H1 (cell line): ENCODE results near the gene RAB2B. TPM values are rescaled to one million over a fixed set of nuclear protein-coding genes. Genes with fewer than 3 reads are reported as not detected.

Experiments used
- CTCF ChIA-PET: fragments of 300-600 bp; sonication (Branson Sonifier 250); formaldehyde crosslinking; loops from one replicate; lab custom pipeline; 2021; ENCODE audit not compliant: partially characterized antibody; lab: Charles Lee
- POLR2A ChIA-PET: fragments of 300-600 bp; sonication (Branson Sonifier 250); formaldehyde crosslinking; loops from one replicate; lab custom pipeline; 2021; ENCODE audit warnings: inconsistent platforms; ENCODE audit not compliant: partially characterized antibody; lab: Charles Lee
- DNase-seq, 2 experiments: peaks; one replicate each; pipeline versions ENCODE4 v3.0.0 to v3.0.0-alpha.2; 2010 to 2022; ENCODE audit warnings: low spot score in 2 of 2, low read depth in 1 of 2, mixed read lengths in 1 of 2
- FAIRE-seq: peaks from 2 replicates; lab custom pipeline; 2011; peaks lifted over from hg19 to GRCh38; lab: Jason Lieb, UNC
- H2AFZ ChIP-seq: 2 replicates; pipeline ENCODE4 v1.8.1; 2012; ENCODE audit warnings: low read length, inconsistent platforms
- H2AK5ac ChIP-seq: 2 replicates; pipeline ENCODE4 v1.6.1; 2013; ENCODE audit warnings: low read depth, low read length
- H2BK120ac ChIP-seq: replicated peaks from 2 replicates; pipeline ENCODE3; 2013; ENCODE audit warnings: low read depth, low read length, inconsistent platforms
- H2BK12ac ChIP-seq: 2 replicates; pipeline ENCODE4 v1.6.1; 2013; ENCODE audit warnings: low read depth, low read length
- H2BK15ac ChIP-seq: 2 replicates; pipeline ENCODE4 v1.6.1; 2013; ENCODE audit warnings: low read length
- H2BK20ac ChIP-seq: 2 replicates; pipeline ENCODE4 v1.6.1; 2013; ENCODE audit warnings: low read length
- H2BK5ac ChIP-seq: 2 replicates; pipeline ENCODE4 v1.6.1; 2013; ENCODE audit warnings: low read depth, low read length
- H3K14ac ChIP-seq: 2 replicates; pipeline ENCODE4 v1.6.1; 2013; ENCODE audit warnings: inconsistent platforms; ENCODE audit not compliant: insufficient read length
- H3K18ac ChIP-seq: 2 replicates; pipeline ENCODE4 v1.6.1; 2013; ENCODE audit warnings: low read length; ENCODE audit errors: extremely low read depth
- H3K23ac ChIP-seq: 2 replicates; pipeline ENCODE4 v1.6.1; 2013; ENCODE audit warnings: inconsistent platforms; ENCODE audit not compliant: insufficient read length
- H3K23me2 ChIP-seq: 2 replicates; pipeline ENCODE4 v1.6.1; 2013; ENCODE audit warnings: low read depth, low read length
- H3K27ac ChIP-seq: 2 replicates; pipeline ENCODE4 v1.6.1; 2011; ENCODE audit warnings: low read depth, low read length, inconsistent platforms
- H3K27me3 ChIP-seq, 4 experiments: replicated peaks in 1 of 4; 1 replicate in 1 of 4; 2 replicates in 3 of 4; pipeline versions ENCODE4 v1.6.1 to v1.8.1; 2011 to 2013; ENCODE audit warnings: low read length in 3 of 4, mild to moderate bottlenecking in 3 of 4, inconsistent platforms in 2 of 4, mixed read lengths in 2 of 4, moderate library complexity in 1 of 4; ENCODE audit not compliant: control insufficient read depth in 3 of 4, insufficient read depth in 3 of 4; ENCODE audit errors: extremely low read depth in 1 of 4
- H3K36me3 ChIP-seq, 4 experiments: 2 replicates each; pipeline versions ENCODE4 v1.6.1 to v1.8.1; 2011 to 2013; ENCODE audit warnings: mild to moderate bottlenecking in 4 of 4, low read length in 3 of 4, moderate library complexity in 2 of 4, control low read depth in 1 of 4, inconsistent platforms in 1 of 4; ENCODE audit not compliant: insufficient read depth in 4 of 4, control insufficient read depth in 2 of 4
- H3K4ac ChIP-seq: replicated peaks from 2 replicates; pipeline ENCODE3; 2013; ENCODE audit warnings: low read length, low read depth, mixed read lengths, inconsistent platforms; ENCODE audit not compliant: insufficient read length
- H3K4me1 ChIP-seq, 4 experiments: replicated peaks in 1 of 4; 1 replicate in 1 of 4; 2 replicates in 3 of 4; pipeline versions ENCODE4 v1.6.1 to v1.8.1; 2011 to 2013; ENCODE audit warnings: low read length in 3 of 4, inconsistent platforms in 2 of 4, mixed read lengths in 1 of 4; ENCODE audit not compliant: insufficient read depth in 4 of 4, control insufficient read depth in 3 of 4
- H3K4me2 ChIP-seq, 2 experiments: 2 replicates each; pipeline versions ENCODE4 v1.6.1 to v1.8.1; 2011 to 2013; ENCODE audit warnings: low read depth in 2 of 2, low read length in 2 of 2, control low read depth in 1 of 2, inconsistent platforms in 1 of 2, mild to moderate bottlenecking in 1 of 2; ENCODE audit not compliant: insufficient read depth in 1 of 2
- H3K4me3 ChIP-seq, 4 experiments: fragments of 200-600, 300-600 bp in 1 of 4; sonication (generic), shearing (Covaris generic), sonication (Bioruptor Twin) in 1 of 4; 2 replicates each; pipeline versions ENCODE4 v1.5.1 to v1.8.1; 2011 to 2016; ENCODE audit warnings: low read length in 4 of 4, low read depth in 3 of 4, control low read depth in 2 of 4, inconsistent platforms in 2 of 4, mild to moderate bottlenecking in 2 of 4, mixed read lengths in 1 of 4, moderate library complexity in 1 of 4; ENCODE audit not compliant: insufficient read depth in 2 of 4; ENCODE audit errors: extremely low read depth in 1 of 4
- H3K56ac ChIP-seq: replicated peaks from 2 replicates; pipeline ENCODE3; 2013; ENCODE audit warnings: low read depth, mild to moderate bottlenecking, mixed read lengths, low read length, inconsistent platforms; ENCODE audit not compliant: insufficient read length
- H3K79me1 ChIP-seq: 2 replicates; pipeline ENCODE4 v1.6.1; 2013; ENCODE audit warnings: low read depth, low read length, control low read depth
- H3K79me2 ChIP-seq, 2 experiments: 2 replicates each; pipeline versions ENCODE4 v1.6.1 to v1.8.1; 2012 to 2013; ENCODE audit warnings: low read length in 2 of 2, mild to moderate bottlenecking in 2 of 2, inconsistent platforms in 1 of 2; ENCODE audit not compliant: insufficient read depth in 2 of 2, control insufficient read depth in 1 of 2
- H3K9ac ChIP-seq, 4 experiments: replicated peaks in 1 of 4; 1 replicate in 1 of 4; 2 replicates in 3 of 4; pipeline versions ENCODE4 v1.6.1 to v1.8.1; 2011 to 2013; ENCODE audit warnings: low read depth in 3 of 4, low read length in 3 of 4, control low read depth in 2 of 4, mild to moderate bottlenecking in 2 of 4, moderate library complexity in 2 of 4, inconsistent platforms in 1 of 4; ENCODE audit errors: extremely low read depth in 1 of 4
- H3K9me3 ChIP-seq, 2 experiments: 2 replicates each; pipeline versions ENCODE4 v1.6.1 to v1.8.1; 2012 to 2013; ENCODE audit warnings: mild to moderate bottlenecking in 2 of 2, moderate library complexity in 2 of 2, control low read depth in 1 of 2, inconsistent platforms in 1 of 2, low read depth in 1 of 2, low read length in 1 of 2, mixed read lengths in 1 of 2; ENCODE audit not compliant: insufficient read depth in 2 of 2
- H4K20me1 ChIP-seq, 2 experiments: replicated peaks in 1 of 2; 2 replicates each; pipeline versions ENCODE3 to v1.8.1; 2011 to 2013; ENCODE audit warnings: inconsistent platforms in 2 of 2, low read length in 2 of 2, mild to moderate bottlenecking in 1 of 2; ENCODE audit not compliant: insufficient read depth in 2 of 2, control insufficient read depth in 1 of 2
- H4K5ac ChIP-seq: 2 replicates; pipeline ENCODE4 v1.6.1; 2013; ENCODE audit warnings: low read length, low read depth, mixed read lengths, inconsistent platforms; ENCODE audit not compliant: insufficient read length
- H4K8ac ChIP-seq: 2 replicates; pipeline ENCODE4 v1.8.0; 2013; ENCODE audit warnings: mild to moderate bottlenecking, moderate library complexity, low read length, inconsistent platforms; ENCODE audit not compliant: insufficient read depth; ENCODE audit errors: extremely low read depth
- H4K91ac ChIP-seq: replicated peaks from 2 replicates; pipeline ENCODE3; 2013; ENCODE audit warnings: low read length, mixed read lengths, inconsistent platforms; ENCODE audit not compliant: insufficient read length
- MAFK ChIP-seq: IDR thresholded peaks from 2 replicates; pipeline ENCODE4 v1.6.1; 2012; ENCODE audit warnings: low read depth, mild to moderate bottlenecking, improper control_type of control experiment, low read length
- SIN3A ChIP-seq, 2 experiments: IDR thresholded peaks in 1 of 2; conservative IDR thresholded peaks in 1 of 2; 2 replicates each; pipeline ENCODE4 v1.6.1; 2011 to 2012; ENCODE audit warnings: low read length in 2 of 2, improper control_type of control experiment in 1 of 2, low read depth in 1 of 2, mild to moderate bottlenecking in 1 of 2
- WGBS, 2 experiments: shearing (Covaris generic) in 1 of 2; methylation state at CpG; one replicate each; pipeline versions ENCODE4 v1.1.6 to v1.1.7; 2013 to 2015; ENCODE audit warnings: low lambda C conversion rate in 2 of 2, mixed read lengths in 2 of 2, inconsistent platforms in 1 of 2, low coverage in 1 of 2, missing lambda C conversion rate in 1 of 2; ENCODE audit not compliant: insufficient replicate concordance in 2 of 2, insufficient coverage in 1 of 2, insufficient read length in 1 of 2; ENCODE audit errors: extremely low coverage in 1 of 2, missing lambda C conversion rate in 1 of 2; 5-methylcytosine and 5-hydroxymethylcytosine counted together
- polyA plus RNA-seq, 7 experiments: library from polyadenylated mRNA; depleted of rRNA in 3 of 7; stranded (reverse) in 5 of 7; unstranded in 2 of 7; fragments of >200 nt in 5 of 7; fragments of 200-250 nt in 2 of 7; gene quantifications; 1 replicate in 5 of 7; 2 replicates in 1 of 7; 4 replicates in 1 of 7; pipeline versions ENCODE4 v1.2.1 to v1.2.3, GENCODE V29; 2011 to 2013; ENCODE audit warnings: missing spikeins in 2 of 7, mixed read lengths in 2 of 7
- total RNA-seq: library from RNA; stranded (reverse); fragmentation: NEBNext Ultra II Directional; extraction: Animal tissue kit (Norgen Biotek cat#: 25700); gene quantifications from 2 replicates; pipeline ENCODE4 v1.2.1, GENCODE V29; 2021

RAB2B gene
- total and polyA plus RNA-seq, 2 of the 8 experiments (the other 6 are each of a cell fraction or from before 2014, with no cell fraction given): 23.4 to 26.1 TPM

GRCh38 chr14:21454843-21455544 is 21.8 kb downstream of the RAB2B start:
- Histone ChIP-seq H3K4me2 (peak overlapping the region; percentile 79 to 98), H4K8ac (no peak overlapping the region), H3K4ac (no peak overlapping the region), H3K79me2 (peaks cover 26 to 59% of the 10 kb centered on the region in 2 experiments), H3K27me3 (no peaks in the 10 kb centered on the region), H3K4me1 (peaks cover 0 to 4% (median 1%) of the 10 kb centered on the region in 4 experiments; a peak in 3 of 7 replicates), H3K23ac (no peak overlapping the region), H3K4me3 (peak overlapping the region; percentile 87 to 98 (median 94)), H4K5ac (no peak overlapping the region), H2BK12ac (no peak overlapping the region; the same call in 1 of the 2 replicates), H3K23me2 (peaks cover 7% of the 10 kb centered on the region), H4K91ac (no peak overlapping the region), H3K9me3 (no peaks in the 10 kb centered on the region), H2BK120ac (no peak overlapping the region), H3K36me3 (peaks cover 0 to 11% (median 3%) of the 10 kb centered on the region in 4 experiments; a peak in 2 of 8 replicates), H2BK20ac (no peak overlapping the region), H2BK5ac (no peak overlapping the region), H3K9ac (peak overlapping the region; percentile 85 to 97 (median 95)), H3K56ac (no peak overlapping the region), H3K79me1 (no peaks in the 10 kb centered on the region; the same call in 1 of the 2 replicates), H4K20me1 (peaks cover 2 to 8% of the 10 kb centered on the region in 2 experiments), H3K18ac (no peak overlapping the region), H3K27ac (no peak overlapping the region), H2AFZ (no peak overlapping the region), H2BK15ac (no peak overlapping the region), H2AK5ac (peak overlapping the region; percentile 60; the same call in 1 of the 2 replicates), H3K14ac (no peak overlapping the region)
- DNase-seq (no peak), FAIRE-seq (peak; percentile 7)
- CTCF ChIA-PET: interaction anchor here (0.9 to 3.7 kb wide), 7 partner anchors 8 to 44 kb away, joined by 3 to 16 read pairs (median 7); partner anchors contain the start of gene TOX4
- WGBS, 2 experiments: 50% methylated on average over 15 of the region's 15 CpGs; no CpG with 5 or more reads in 1 of the 2 experiments
- POLR2A ChIA-PET: interaction anchor here (0.6 to 4.0 kb wide), 19 partner anchors 10 to 188 kb away, joined by 3 to 62 read pairs (median 3); partner anchors contain the start of gene TOX4
- peak in 1 of 2 experiments; percentile 10; a peak in 1 of 4 replicates for TF ChIP-seq SIN3A (conservative IDR thresholded peaks at IDR 0.05 in 1 of 2, IDR thresholded peaks at IDR 0.05 in 1 of 2; ENCODE audit: low read depth in 1 of 2, low read length in 2 of 2)
- no peak for TF ChIP-seq MAFK
